ENCODE measurements around the gene TMSB10.

GRCh38 chr2:84888401-84889276 lies 16.8 kb upstream of the TMSB10 start:
- TF ChIP-seq CTCF (conservative IDR thresholded peaks at IDR 0.05; ENCODE audit: low read length) (no peak), EZH2phosphoT487 (IDR thresholded peaks at IDR 0.05; ENCODE audit: borderline replicate concordance, low read depth, low read length) (no peak)
